Fibroblast of pulmonary artery (primary cell): ENCODE results near the gene CEMIP2.

ENCODE experiments used
- DNase-seq: peaks from one replicate; pipeline ENCODE4 v3.0.0-alpha.2; 2010; ENCODE audit warnings: low read depth
- H3K4me3 ChIP-seq: replicated peaks from 2 replicates; pipeline ENCODE4 v1.5.1; 2011; ENCODE audit warnings: low read depth, mild to moderate bottlenecking, control low read depth, low read length, moderate library complexity
- CTCF ChIP-seq: IDR thresholded peaks from 2 replicates; pipeline ENCODE4 v1.5.1; 2011; ENCODE audit warnings: mild to moderate bottlenecking, control low read depth, low read length, inconsistent platforms; ENCODE audit errors: missing control alignments

The CEMIP2 gene

GRCh38 chr9:71768388-71769174, at the start of gene CEMIP2:
TSS of gene CEMIP2 (minus strand) at chr9:71768513. CDS start at chr9:71750373, 18,140 bp downstream.
- no peak for TF ChIP-seq CTCF
- H3K4me3 ChIP-seq: peak within 1 kb of the TSS; percentile 63
- peak; percentile 92 for DNase-seq

GRCh38 chr9:71816916-71817451, 48.7 kb upstream of the CEMIP2 start:
- TF ChIP-seq CTCF: no peak
- DNase-seq: no peak

GRCh38 chr9:71814815-71815214, 46.5 kb upstream of the CEMIP2 start:
- H3K4me3 ChIP-seq: no peak overlapping the region
- DNase-seq: peak; percentile 13

More at GRCh38 chr9:71816916-71817451, 48.7 kb upstream of the CEMIP2 start:
- H3K4me3 ChIP-seq: no peak overlapping the region

GRCh38 chr9:71814226-71814625, 45.9 kb upstream of the CEMIP2 start:
- H3K4me3 ChIP-seq: no peak overlapping the region
- TF ChIP-seq CTCF: no peak
- DNase-seq: peak; percentile 77

More at GRCh38 chr9:71814815-71815214, 46.5 kb upstream of the CEMIP2 start:
- TF ChIP-seq CTCF: no peak

GRCh38 chr9:71812385-71812784, 44.1 kb upstream of the CEMIP2 start:
- H3K4me3 ChIP-seq: no peak overlapping the region
- peak; percentile 42 for DNase-seq
- TF ChIP-seq CTCF: peak; percentile 31

GRCh38 chr9:71808068-71808467, 39.8 kb upstream of the CEMIP2 start:
- TF ChIP-seq CTCF: no peak
- no peak for DNase-seq
- no peak overlapping the region for H3K4me3 ChIP-seq
